Measurements from ENCODE around the gene DDX39A.

DDX39A gene

DNA sequence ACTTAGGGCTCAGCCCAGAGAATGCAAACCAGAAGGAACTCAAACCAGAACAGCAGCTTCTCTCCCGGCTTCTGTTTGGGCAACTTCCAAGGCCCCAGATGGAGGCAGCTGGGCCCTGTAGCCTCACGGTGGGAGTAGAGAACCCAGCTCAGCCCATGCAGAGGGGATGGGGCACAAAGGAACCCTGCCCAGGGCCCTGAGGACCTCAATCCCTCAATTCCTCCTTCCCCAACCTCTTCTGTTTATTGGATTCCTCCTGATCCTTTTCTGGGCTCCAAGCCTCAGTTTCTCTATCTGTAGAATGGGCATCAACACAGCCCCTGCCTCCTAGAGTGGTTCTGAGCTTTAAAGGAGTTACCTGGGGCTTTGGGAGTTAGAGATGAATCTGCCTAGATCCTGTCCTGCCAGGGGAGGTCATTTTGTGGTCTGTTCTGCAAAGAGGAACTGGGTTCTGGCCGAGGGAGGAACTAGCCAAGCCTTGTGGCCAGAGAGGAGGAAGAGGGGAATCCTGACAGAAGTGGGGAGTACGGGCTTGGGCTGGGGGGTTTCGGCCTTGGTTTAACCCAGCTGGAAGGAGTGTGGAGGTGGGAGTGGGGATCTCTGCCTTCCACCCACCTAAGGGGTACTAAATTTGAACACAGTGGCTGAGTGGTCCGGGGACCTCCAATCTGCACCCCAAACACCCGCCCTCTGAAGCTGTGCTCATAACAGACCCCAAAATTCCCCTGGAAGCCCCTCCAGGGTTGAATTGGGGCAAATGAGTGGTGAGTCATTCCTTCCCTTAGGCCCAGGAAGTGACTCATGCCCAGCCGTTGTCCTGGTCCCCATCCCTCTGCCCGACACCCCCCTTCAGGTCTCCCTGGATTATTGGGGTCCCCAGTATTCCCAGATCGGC lies 35.2 kb downstream of the DDX39A start:
- H3K4me3 Mint-ChIP-seq: no peak overlapping the region
- no peak for DNase-seq
- H3K4me1 Mint-ChIP-seq: peaks cover 38% of the 10 kb centered on the region
- TF ChIP-seq, protein P1, sequence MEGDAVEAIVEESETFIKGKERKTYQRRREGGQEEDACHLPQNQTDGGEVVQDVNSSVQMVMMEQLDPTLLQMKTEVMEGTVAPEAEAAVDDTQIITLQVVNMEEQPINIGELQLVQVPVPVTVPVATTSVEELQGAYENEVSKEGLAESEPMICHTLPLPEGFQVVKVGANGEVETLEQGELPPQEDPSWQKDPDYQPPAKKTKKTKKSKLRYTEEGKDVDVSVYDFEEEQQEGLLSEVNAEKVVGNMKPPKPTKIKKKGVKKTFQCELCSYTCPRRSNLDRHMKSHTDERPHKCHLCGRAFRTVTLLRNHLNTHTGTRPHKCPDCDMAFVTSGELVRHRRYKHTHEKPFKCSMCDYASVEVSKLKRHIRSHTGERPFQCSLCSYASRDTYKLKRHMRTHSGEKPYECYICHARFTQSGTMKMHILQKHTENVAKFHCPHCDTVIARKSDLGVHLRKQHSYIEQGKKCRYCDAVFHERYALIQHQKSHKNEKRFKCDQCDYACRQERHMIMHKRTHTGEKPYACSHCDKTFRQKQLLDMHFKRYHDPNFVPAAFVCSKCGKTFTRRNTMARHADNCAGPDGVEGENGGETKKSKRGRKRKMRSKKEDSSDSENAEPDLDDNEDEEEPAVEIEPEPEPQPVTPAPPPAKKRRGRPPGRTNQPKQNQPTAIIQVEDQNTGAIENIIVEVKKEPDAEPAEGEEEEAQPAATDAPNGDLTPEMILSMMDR (IDR thresholded peaks at IDR 0.05): no peak
- no peaks in the 10 kb centered on the region for H3K27me3 Mint-ChIP-seq (ENCODE audit: low read depth, poor library complexity)
- no peaks in the 10 kb centered on the region for H3K36me3 Mint-ChIP-seq (ENCODE audit: low read depth)
- no peaks in the 10 kb centered on the region for H3K9me3 Mint-ChIP-seq
- H3K27ac Mint-ChIP-seq: peak overlapping the region; percentile 46

DNA sequence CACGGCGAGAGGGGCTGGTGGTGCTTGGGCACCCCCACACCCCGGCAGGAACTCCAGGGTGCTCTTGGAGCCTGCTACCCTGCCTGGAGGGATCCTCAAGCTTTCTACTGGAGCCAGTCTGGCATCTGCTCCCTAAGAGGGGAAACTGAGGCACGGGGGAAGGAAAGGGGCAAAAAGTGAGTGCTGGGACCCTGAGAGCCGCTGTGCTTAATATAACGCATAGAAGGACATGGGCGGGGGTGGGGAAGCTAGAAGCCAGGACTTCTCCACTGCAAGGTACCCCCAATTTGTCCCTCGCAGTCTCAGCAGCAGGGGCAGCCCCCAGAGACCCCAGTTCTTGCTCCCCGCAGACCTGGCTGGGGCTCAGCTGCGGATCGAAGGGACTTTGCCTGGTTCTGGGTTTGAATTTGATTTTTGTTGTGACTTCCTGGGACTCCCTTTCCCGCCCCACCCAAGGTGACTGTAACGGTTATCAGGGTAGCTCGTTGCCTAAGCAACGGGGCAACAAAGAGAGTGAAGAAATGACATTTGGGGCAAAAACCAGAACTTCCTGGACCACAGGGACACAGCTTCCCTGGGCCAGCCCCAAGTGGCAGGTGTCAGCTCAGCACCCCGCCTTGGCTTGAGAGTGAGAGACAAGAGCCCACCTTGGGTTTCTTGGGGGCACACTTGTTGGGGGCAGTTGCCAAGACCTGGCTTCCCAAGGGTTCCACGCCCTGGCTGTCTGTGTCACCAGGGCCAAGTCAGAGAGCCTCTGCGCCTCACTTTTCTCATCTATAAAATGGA lies 37.3 kb downstream of the DDX39A start:
- no peak overlapping the region for H3K27ac Mint-ChIP-seq
- no peaks in the 10 kb centered on the region for H3K36me3 Mint-ChIP-seq (ENCODE audit: low read depth)
- TF ChIP-seq, protein P1 (IDR thresholded peaks at IDR 0.05): no peak
- DNase-seq: no peak
- peaks cover 44% of the 10 kb centered on the region for H3K4me1 Mint-ChIP-seq
- H3K4me3 Mint-ChIP-seq: peak overlapping the region; percentile 73
- H3K9me3 Mint-ChIP-seq: no peaks in the 10 kb centered on the region
- H3K27me3 Mint-ChIP-seq (ENCODE audit: low read depth, poor library complexity): no peaks in the 10 kb centered on the region

DNA sequence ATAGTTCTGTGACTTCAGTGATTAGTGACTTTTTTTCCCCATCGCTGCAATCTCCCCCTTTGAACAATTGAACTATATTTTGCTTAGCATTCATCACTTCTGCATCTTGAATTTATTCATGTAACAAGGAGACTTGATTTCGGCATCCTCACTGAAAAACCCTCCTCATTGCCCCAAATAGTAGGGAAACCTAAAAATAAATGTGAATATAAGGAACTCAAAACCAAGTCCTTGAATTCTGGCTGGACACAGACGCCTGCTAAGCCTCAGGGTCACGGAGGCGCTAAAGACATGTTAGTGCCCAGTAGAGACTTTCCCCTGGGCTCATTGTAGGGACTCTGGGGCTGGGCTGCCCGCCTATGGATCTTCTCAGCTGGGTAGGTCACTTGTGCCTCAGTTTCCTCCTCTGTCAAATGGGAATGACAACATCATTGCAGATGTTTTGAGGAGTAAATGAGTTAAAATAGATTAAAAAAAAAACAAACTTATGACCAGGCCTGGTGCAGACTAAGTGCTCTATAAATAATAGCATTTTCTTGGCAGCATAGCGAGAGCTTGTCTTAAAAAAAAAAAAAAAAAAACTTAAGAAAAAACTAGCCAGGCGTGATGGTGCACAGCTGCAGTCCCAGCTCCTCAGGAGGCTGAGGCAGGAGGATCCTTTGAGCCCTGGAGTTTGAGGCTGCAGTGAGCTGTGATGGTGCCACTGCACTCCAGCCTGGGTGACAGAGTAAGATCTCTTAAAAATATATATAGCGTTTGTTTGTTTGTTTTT lies 39.7 kb downstream of the DDX39A start:
- Mint-ChIP-seq H3K36me3 (ENCODE audit: low read depth) (no peaks in the 10 kb centered on the region), H3K4me3 (no peak overlapping the region)
- no peak for DNase-seq

DNA sequence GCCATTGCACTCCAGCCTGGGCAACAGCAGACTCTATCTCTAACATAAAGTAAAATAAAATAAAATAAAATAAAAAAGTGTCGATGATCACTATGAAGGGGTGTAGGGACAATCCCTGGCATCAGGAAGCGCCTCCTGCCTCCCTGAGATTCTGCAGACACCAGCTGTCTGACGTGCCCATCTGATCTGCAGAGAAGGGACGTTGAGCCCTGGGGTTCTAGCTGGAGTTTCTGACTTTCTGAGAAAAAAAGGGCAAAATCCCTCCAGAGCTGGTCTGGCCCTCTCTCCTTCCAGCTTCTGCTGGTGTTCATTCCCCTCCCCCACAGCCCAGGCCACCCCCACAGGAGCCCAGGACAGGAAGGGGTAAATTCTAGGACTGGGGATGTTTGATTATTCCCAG lies 40.3 kb downstream of the DDX39A start:
- no peaks in the 10 kb centered on the region for H3K9me3 Mint-ChIP-seq
- DNase-seq: no peak
- H3K4me1 Mint-ChIP-seq: peaks cover 39% of the 10 kb centered on the region
- no peak overlapping the region for H3K27ac Mint-ChIP-seq
- H3K36me3 Mint-ChIP-seq (ENCODE audit: low read depth): no peaks in the 10 kb centered on the region
- TF ChIP-seq, protein P1 (IDR thresholded peaks at IDR 0.05): no peak
- no peaks in the 10 kb centered on the region for H3K27me3 Mint-ChIP-seq (ENCODE audit: low read depth, poor library complexity)
- no peak overlapping the region for H3K4me3 Mint-ChIP-seq

More for the DNA sequence above, 39.7 kb downstream of the DDX39A start:
- Mint-ChIP-seq H3K9me3 (no peaks in the 10 kb centered on the region), H3K27me3 (ENCODE audit: low read depth, poor library complexity) (no peaks in the 10 kb centered on the region), H3K4me1 (peaks cover 40% of the 10 kb centered on the region), H3K27ac (no peak overlapping the region)
- TF ChIP-seq, protein P1 (IDR thresholded peaks at IDR 0.05): no peak

DNA sequence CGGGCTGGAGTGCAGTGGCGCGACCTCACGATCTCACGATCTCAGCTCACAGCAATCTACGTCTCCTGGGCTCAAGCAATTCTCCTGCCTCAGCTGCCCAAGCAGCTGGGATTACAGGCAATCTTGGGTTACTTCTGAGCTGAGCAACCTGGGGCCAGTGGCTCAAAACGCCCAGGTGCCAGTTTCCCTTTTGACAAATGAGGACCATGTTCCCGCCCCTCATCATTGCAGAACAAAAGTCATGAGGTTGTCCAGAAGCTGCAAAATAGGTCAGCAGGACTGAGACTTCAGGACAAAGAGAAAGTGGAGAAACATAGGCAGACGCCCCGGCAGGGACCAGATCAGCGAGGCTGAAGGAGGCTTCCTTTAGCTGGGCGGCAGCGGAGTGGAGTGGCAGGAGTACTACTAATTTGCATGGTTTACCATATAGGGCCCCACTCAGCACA lies 41.2 kb downstream of the DDX39A start:
- H3K27me3 Mint-ChIP-seq (ENCODE audit: low read depth, poor library complexity): no peaks in the 10 kb centered on the region
- H3K36me3 Mint-ChIP-seq (ENCODE audit: low read depth): no peaks in the 10 kb centered on the region
- H3K4me1 Mint-ChIP-seq: peaks cover 44% of the 10 kb centered on the region
- no peaks in the 10 kb centered on the region for H3K9me3 Mint-ChIP-seq
- DNase-seq: no peak
- H3K4me3 Mint-ChIP-seq: no peak overlapping the region
- H3K27ac Mint-ChIP-seq: no peak overlapping the region
- TF ChIP-seq, protein P1 (IDR thresholded peaks at IDR 0.05): no peak

Measured in nephron progenitor cell (in vitro differentiated cells).